ACHN (cell line): ENCODE measurements around the gene PCDHA1.
"Not testable (repeated sequence)": the region's sequence is repeated elsewhere in the genome, so short reads cannot be mapped to it uniquely, and the experiment has no call there.

ENCODE experiments used
- DNase-seq: peaks from one replicate; pipeline ENCODE4 v3.0.0-alpha.2; 2015
- in situ Hi-C: cut with HindIII; loops from 2 replicates; pipeline ENCODE4 v1.10.0; 2017; ENCODE audit warnings: low sequenced_read_pairs, low pct_ligation_motif_present, low pct_unique_long_range_greater_than_20kb

The PCDHA1 gene

DNA sequence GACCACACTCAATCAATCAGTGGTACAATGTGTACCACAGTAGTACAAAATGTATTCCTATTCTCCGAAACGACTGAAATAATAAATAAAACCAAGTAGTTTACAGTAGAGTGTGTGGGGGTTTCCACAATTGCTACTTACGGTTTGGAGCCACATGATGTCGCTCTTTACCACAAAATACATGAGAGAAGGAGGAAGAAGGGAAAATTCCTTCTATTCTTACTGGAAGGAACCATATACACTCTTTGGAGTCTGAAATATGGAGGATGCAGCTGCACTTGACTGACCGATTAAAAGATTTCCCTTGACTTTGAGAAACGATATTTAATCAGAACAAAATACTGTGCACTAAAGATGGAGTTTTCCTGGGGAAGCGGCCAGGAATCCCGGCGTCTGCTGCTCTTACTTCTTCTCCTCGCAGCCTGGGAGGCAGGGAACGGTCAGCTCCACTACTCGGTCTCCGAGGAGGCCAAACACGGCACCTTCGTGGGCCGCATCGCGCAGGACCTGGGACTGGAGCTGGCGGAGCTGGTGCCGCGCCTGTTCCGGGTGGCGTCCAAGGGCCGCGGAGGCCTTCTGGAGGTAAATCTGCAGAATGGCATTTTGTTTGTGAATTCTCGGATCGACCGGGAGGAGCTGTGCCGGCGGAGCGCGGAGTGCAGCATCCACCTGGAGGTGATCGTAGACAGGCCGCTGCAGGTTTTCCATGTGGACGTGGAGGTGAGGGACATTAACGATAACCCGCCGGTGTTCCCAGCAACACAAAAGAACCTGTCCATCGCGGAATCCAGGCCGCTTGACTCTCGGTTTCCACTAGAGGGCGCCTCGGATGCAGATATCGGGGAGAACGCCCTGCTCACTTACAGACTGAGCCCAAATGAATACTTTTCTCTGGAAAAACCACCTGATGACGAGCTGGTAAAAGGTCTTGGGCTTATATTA lies 21.2 kb downstream of the PCDHA1 start, which contains the start of gene PCDHA4:
TSS of gene PCDHA4 (plus strand) at position 235 of the 942 bp plus-strand sequence.
- DNase-seq, result no peak
- in situ Hi-C loops, result no loop called here

DNA sequence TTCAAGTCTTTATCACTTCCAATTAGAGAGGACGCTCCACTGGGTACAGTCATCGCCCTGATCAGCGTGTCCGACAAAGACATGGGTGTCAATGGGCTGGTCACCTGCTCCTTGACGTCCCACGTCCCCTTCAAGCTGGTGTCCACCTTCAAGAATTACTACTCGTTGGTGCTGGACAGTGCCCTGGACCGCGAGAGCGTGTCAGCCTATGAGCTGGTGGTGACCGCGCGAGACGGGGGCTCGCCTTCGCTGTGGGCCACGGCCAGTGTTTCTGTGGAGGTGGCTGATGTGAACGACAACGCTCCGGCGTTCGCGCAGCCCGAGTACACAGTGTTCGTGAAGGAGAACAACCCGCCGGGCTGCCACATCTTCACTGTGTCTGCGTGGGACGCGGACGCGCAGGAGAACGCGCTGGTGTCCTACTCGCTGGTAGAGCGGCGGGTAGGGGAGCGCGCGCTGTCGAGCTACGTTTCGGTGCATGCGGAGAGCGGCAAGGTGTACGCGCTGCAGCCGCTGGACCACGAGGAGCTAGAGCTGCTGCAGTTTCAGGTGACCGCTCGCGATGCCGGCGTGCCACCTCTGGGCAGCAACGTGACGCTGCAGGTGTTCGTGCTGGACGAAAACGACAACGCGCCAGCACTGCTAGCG lies 22.4 kb downstream of the PCDHA1 start:
- DNase-seq, in situ Hi-C loops: not testable (repeated sequence)

DNA sequence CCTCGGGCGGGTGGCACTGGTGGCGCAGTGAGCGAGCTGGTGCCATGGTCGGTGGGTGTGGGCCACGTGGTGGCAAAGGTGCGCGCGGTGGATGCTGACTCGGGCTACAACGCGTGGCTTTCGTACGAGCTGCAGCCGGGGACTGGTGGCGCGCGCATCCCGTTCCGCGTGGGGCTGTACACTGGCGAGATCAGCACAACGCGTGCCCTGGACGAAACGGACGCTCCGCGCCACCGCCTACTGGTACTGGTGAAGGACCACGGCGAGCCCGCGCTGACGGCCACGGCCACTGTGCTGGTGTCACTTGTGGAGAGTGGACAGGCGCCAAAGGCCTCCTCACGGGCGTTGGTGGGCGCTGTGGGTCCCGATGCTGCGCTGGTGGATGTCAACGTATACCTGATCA lies 22.9 kb downstream of the PCDHA1 start:
- in situ Hi-C loops, result no loop called here

DNA sequence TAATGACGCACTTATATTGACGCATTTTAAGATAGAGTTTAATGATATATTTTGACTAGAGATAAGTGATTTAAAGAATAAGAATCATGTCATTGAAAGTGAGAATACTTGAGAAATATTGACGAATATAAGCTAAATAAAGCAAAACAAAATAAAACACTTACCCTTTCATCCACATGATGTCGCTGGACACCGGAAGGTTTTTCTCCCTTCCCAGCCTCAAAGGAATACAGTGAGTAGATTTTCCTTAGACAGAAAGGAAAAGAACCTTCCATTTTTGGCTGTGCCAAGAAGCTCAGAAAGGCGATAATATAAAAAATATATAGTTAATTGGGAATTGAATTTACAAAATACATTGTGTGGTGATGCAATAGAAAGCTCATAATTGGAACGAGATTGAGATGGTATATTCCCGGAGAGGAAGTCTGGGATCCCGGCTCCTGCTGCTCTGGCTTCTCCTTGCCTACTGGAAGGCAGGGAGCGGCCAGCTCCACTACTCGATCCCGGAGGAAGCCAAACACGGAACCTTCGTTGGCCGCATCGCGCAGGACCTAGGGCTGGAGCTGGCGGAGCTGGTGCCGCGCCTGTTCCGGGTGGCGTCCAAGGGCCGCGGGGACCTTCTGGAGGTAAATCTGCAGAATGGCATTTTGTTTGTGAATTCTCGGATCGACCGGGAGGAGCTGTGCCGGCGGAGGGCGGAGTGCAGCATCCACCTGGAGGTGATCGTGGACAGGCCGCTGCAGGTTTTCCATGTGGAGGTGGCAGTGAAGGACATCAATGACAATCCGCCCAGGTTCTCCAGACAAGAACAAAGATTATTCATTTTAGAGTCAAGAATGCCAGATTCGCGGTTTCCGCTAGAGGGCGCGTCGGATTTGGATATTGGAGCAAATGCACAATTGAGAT lies 35.7 kb downstream of the PCDHA1 start, which contains the start of gene PCDHA5:
TSS of gene PCDHA5 (plus strand) at position 239 of the 906 bp plus-strand sequence.
- DNase-seq, result peak; percentile 47
- in situ Hi-C loops, result no loop called here

More for the DNA sequence above, 22.9 kb downstream of the PCDHA1 start:
- DNase-seq, result no peak

DNA sequence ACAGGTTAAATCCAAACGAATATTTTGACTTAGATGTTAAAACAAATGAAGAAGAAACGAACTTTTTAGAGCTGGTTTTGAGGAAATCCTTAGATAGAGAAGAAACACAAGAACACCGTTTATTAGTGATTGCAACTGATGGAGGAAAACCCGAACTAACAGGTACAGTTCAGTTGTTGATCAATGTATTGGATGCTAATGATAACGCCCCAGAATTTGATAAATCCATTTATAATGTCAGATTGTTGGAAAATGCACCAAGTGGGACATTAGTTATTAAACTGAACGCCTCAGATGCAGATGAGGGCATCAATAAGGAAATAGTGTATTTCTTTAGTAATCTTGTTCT lies 36.3 kb downstream of the PCDHA1 start:
- in situ Hi-C loops, result no loop called here
- DNase-seq, result no peak

DNA sequence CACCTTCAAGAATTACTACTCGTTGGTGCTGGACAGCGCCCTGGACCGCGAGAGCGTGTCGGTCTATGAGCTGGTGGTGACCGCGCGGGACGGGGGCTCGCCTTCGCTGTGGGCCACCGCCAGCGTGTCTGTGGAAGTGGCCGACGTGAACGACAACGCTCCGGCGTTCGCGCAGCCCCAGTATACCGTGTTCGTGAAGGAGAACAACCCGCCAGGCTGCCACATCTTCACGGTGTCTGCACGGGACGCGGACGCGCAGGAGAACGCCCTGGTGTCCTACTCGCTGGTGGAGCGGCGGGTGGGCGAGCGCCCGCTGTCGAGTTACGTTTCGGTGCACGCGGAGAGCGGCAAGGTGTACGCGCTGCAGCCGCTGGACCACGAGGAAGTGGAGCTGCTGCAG lies 37.0 kb downstream of the PCDHA1 start:
- DNase-seq, in situ Hi-C loops: not testable (repeated sequence)

DNA sequence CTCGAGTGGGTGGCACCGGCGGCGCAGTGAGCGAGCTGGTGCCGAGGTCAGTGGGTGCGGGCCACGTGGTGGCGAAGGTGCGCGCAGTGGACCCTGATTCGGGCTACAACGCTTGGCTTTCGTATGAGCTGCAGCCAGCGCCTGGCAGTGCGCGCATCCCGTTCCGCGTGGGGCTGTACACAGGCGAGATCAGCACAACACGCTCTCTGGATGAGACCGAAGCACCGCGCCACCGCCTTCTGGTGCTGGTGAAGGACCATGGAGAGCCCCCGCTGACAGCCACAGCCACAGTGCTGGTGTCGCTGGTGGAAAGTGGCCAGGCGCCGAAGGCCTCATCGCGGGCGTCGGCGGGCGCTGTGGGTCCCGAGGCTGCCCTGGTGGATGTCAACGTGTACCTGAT lies 37.5 kb downstream of the PCDHA1 start:
- in situ Hi-C loops, result no loop called here

DNA sequence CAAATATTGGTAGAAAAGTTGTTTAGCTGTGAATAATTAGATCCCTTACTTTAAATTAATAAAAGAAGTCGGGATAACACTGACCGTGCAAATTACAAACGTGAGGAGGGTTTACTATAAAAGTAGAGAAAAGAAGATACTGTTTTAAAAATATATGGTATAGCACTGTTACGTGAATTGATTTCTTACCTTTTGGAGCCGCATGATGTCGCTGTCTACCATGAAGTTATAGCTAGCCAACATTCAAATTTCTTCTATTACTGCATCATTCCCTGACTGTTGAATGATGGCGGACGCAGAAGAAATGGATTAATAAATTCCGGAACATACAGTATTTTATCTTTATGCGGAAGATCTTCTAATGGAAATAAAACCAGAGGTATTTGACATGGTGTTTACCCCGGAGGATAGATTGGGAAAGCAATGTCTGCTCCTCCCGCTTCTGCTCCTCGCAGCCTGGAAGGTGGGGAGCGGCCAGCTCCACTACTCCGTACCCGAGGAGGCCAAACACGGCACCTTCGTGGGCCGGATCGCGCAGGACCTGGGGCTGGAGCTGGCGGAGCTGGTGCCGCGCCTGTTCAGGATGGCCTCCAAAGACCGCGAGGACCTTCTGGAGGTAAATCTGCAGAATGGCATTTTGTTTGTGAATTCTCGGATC lies 41.9 kb downstream of the PCDHA1 start, which contains the start of gene PCDHA6:
TSS of gene PCDHA6 (plus strand) at position 257 of the 658 bp plus-strand sequence. CDS start at position 389, 132 bp downstream.
- in situ Hi-C loops, result no loop called here
- no peak for DNase-seq

More for the DNA sequence above, 37.5 kb downstream of the PCDHA1 start:
- no peak for DNase-seq

DNA sequence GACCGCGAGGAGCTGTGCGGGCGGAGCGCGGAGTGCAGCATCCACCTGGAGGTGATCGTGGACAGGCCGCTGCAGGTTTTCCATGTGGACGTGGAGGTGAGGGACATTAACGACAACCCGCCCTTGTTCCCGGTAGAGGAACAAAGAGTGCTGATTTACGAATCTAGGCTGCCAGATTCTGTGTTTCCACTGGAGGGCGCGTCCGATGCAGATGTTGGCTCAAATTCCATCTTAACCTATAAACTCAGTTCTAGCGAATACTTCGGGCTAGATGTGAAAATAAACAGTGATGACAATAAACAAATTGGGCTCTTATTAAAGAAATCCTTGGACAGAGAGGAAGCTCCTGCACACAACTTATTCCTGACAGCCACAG lies 42.4 kb downstream of the PCDHA1 start:
- in situ Hi-C loops, result no loop called here
- DNase-seq, result no peak

DNA sequence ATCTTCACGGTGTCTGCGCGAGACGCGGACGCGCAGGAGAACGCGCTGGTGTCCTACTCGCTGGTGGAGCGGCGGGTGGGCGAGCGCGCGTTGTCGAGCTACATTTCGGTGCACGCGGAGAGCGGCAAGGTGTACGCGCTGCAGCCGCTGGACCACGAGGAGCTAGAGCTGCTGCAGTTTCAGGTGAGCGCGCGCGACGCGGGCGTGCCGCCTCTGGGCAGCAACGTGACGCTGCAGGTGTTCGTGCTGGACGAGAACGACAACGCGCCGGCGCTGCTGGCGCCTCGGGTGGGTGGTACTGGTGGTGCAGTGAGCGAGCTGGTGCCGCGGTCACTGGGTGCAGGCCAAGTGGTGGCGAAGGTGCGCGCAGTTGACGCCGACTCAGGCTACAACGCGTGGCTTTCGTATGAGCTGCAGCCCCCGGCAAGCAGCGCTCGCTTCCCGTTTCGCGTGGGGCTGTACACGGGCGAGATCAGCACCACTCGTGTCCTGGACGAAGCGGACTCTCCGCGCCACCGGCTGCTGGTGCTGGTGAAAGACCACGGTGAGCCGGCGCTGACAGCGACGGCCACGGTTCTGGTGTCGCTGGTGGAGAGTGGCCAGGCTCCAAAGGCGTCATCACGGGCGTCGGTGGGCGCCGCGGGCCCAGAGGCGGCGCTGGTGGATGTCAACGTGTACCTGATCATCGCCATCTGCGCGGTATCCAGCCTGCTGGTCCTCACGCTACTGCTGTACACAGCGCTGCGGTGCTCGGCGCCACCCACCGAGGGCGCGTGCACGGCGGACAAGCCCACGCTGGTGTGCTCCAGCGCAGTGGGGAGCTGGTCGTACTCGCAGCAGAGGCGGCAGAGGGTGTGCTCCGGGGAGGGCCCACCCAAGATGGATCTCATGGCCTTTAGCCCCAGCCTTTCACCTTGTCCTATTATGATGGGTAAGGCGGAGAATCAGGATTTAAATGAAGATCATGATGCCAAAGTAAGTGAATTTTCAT lies 43.9 kb downstream of the PCDHA1 start:
- DNase-seq, in situ Hi-C loops: not testable (repeated sequence)

DNA sequence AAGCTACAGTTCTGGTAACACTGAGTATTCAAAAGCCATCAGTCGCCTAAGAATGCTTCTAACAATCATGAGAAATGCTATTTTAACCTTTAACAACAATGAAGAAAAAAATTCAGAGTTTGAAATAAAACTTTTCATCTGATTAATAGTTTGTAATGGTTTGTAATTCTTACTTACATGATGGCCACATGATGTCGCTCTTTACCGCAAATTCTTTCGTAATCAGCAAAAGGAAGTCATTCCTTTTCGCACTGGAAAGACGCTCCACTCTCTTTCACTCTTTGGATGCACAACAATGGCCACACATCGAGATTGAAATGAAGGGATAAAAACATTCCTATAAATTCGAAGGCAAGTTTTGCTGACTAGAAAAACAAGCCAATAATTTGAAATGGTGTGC lies 48.1 kb downstream of the PCDHA1 start, which contains the start of gene PCDHA7:
TSS of gene PCDHA7 (plus strand) at position 277 of the 400 bp plus-strand sequence. CDS start at position 392, 115 bp downstream.
- DNase-seq, result peak; percentile 8
- in situ Hi-C loops, result no loop called here

DNA sequence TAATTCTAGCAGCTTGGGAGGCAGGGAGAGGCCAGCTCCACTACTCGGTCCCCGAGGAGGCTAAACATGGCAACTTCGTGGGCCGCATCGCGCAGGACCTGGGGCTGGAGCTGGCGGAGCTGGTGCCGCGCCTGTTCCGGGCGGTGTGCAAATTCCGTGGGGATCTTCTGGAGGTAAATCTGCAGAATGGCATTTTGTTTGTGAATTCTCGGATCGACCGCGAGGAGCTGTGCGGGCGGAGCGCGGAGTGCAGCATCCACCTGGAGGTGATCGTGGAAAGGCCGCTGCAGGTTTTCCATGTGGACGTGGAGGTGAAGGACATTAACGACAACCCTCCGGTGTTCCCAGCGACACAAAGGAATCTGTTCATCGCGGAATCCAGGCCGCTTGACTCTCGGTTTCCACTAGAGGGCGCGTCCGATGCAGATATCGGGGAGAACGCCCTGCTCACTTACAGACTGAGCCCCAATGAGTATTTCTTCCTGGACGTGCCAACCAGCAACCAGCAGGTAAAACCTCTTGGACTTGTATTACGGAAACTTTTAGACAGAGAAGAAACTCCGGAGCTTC lies 48.6 kb downstream of the PCDHA1 start:
- DNase-seq, in situ Hi-C loops: not testable (repeated sequence)

DNA sequence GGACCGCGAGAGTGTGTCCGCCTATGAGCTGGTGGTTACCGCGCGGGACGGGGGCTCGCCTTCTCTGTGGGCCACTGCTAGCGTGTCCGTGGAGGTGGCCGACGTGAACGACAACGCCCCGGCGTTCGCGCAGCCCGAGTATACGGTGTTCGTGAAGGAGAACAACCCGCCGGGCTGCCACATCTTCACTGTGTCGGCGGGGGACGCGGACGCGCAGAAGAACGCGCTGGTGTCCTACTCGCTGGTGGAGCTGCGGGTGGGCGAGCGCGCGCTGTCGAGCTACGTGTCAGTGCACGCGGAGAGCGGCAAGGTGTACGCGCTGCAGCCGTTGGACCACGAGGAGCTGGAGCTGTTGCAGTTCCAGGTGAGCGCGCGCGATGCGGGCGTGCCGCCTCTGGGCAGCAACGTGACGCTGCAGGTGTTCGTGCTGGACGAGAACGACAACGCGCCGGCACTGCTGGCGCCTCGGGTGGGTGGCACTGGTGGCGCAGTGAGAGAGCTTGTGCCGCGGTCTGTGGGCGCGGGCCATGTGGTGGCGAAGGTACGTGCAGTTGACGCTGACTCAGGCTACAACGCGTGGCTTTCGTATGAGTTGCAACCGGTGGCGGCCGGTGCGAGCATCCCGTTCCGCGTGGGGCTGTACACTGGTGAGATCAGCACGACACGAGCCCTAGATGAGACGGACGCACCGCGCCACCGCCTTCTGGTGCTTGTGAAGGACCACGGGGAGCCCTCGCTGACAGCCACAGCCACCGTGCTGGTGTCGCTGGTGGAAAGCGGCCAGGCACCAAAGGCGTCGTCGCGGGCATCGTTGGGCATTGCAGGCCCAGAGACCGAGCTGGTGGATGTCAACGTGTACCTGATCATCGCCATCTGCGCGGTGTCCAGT lies 49.9 kb downstream of the PCDHA1 start:
- in situ Hi-C loops, result no loop called here
- no peak for DNase-seq

DNA sequence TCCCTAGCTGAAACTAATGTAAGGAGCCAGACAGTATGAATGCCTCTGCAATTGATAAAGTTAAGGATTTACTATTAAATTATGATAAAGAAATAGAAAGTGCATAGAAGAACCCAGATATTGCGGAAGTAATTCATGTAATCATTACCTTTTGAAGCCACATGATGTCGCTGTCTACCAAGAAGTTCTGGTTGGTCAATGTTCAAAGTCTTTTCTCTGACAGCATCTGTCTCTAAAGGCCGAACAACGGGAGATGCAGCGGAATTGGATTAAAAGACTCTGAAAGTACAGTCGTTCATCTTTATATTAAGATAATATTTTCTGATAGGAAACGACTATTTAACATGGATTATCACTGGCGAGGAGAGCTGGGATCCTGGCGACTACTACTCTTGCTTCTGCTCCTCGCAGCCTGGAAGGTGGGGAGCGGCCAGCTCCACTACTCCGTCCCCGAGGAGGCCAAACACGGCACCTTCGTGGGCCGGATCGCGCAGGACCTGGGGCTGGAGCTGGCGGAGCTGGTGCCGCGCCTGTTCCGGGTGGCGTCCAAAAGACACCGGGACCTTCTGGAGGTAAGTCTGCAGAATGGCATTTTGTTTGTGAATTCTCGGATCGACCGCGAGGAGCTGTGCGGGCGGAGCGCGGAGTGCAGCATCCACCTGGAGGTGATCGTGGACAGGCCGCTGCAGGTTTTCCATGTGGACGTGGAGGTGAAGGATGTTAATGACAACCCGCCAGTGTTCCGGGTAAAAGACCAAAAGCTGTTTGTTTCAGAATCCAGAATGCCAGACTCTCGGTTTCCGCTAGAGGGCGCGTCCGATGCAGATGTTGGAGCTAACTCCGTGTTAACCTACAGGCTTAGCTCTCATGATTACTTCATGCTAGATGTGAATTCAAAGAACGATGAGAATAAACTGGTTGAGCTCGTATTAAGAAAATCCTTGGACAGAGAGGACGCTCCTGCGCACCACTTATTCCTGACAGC lies 55.3 kb downstream of the PCDHA1 start, which contains the start of gene PCDHA8:
TSS of gene PCDHA8 (plus strand) at position 210 of the 985 bp plus-strand sequence. CDS start at position 345, 135 bp downstream.
- in situ Hi-C loops, result no loop called here
- no peak for DNase-seq
